GM19240 (cell line): Measurements from ENCODE around the gene TTLL5.

Source experiments
- DNase-seq: peaks from one replicate; pipeline ENCODE4 v3.0.0; 2011; ENCODE audit warnings: low spot score; ENCODE audit not compliant: insufficient read length

TTLL5 gene

DNA sequence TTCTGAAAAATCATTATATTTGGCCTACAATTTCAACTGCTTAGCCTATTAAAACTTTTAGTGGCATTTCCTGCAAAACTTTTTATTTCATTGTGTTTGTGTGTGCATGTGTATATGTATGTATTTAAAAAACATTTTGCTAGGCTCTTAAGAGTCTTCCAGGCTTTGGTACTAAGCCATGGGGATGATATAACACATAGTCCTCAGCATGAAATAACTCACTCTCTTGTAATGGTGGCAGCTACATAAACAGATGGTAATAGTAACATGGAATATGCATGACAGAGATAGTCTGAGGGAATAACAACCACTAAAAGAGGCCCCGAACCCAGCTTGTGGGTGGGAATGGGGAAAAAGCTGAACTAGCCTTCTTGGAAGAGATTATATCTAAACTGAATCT, 141.4 kb downstream of the TTLL5 start:
- no peak for DNase-seq

- DNase-seq, result no peak
These were observed 142.7 kb downstream of the TTLL5 start for GRCh38 chr14:75803765-75804164.

DNA sequence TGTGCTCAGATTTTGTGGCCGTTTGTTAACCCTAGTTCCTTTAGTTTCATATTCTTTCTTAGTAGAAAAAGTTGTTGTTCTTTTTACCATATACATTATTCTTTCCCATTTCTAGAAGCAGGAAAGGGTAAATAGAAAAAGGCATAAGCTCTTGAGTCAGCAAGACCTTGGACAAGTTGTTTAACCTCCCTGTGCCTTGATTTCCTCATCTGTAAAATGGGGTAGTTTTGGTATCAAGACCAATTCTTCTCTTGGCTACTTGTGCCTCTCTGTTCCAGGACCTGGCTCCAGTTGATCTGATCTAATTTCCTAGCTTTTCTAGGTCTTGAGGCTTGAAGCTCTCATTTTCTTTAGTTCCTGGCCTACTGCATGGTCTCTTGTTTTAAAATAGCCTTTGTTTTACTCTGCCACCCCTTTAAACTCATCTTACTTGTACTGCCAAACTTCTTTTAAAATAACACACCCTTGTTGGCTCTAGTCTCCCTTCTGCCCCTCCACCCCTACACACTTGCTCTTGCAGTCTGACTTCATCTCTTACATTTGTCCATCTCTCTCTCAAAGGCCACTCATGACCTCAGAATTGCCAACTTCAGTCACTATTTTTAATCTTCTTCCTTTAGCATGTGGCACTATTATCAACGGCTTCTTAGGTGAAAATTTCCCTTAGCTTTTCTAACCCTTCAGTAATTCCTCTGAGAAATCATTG, 143.7 kb downstream of the TTLL5 start:
- no peak for DNase-seq

DNA sequence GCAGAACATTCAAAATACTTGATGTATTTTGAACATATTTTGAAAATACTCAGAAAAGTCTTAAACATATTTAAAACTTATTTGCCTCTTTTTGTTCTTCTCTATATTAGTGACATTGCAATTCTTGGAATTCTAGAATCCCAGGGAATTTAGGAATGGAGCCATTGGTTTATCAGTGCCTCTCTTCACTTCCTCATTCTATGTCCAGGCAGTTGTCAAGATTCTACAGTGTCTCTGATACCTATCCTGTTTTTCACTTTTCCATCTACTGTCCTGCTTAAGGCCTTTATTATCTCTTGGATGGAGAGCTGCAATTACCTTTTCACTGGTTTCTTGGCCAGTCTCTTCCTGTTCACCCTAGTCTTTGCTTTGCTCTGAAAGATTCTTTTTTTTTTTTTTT, 144.6 kb downstream of the TTLL5 start:
- no peak for DNase-seq

DNA sequence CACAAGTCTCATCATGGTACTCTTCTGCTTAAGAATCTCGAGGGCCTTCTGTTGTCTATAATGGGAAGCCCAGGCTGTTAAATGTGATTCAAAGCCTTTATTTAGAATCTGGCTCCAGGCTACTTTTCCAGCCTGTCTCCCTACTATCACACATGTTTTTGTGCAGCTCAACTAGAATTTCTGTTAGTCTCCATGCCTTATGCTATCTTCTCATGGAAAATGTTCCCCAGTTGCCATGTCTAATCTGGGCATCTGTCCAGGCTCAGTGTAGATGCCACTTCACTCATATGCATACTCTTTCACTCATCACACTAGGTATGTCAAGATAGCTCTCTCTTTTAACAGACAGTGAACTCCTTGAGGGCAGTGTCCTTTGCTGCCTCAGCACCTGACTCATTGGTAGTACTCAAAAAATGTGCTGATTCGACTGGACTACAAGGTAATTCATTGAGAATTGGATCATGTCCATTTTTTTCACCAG, 145.3 kb downstream of the TTLL5 start:
- DNase-seq, result no peak

DNA sequence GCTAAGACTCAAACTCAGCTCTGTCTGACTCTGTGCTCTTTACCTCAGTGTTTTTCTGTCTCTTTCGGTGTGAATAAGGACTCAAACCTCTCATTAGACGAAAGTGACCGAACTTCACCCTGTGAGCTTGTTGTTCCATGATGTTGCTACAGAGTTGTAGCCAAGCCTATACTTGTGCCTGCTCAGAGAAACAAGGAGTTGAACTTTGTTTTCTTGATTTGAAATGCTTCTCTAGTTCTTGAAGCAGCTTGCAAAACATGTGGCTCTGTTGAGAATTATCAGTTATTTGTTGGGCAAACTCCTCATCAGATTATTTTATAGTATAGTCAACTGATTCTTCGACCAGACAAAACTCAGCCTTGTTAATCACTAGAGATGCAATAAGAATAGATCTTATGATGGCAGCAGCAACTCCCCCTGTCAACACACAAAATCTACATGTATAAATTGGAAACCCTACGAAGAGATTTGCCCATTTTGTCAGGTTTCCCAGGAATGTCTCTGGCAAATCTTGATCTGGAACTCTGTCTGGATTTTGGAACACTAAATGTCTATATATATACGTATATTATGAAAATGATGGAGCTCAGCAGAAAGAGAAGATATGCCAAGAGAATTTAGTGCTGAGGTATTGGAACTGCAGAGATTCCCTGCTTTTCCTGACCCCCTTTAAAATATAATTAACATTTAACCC, 146.8 kb downstream of the TTLL5 start:
- no peak for DNase-seq

- DNase-seq, result no peak
These were observed 150.2 kb downstream of the TTLL5 start for GRCh38 chr14:75811136-75811829.

- DNase-seq, result no peak
These were observed 150.9 kb downstream of the TTLL5 start for GRCh38 chr14:75811872-75812499.

GRCh38 chr14:75812622-75813021, 151.6 kb downstream of the TTLL5 start:
- no peak for DNase-seq

GRCh38 chr14:75820761-75821160, 159.7 kb downstream of the TTLL5 start:
- DNase-seq, result no peak

DNA sequence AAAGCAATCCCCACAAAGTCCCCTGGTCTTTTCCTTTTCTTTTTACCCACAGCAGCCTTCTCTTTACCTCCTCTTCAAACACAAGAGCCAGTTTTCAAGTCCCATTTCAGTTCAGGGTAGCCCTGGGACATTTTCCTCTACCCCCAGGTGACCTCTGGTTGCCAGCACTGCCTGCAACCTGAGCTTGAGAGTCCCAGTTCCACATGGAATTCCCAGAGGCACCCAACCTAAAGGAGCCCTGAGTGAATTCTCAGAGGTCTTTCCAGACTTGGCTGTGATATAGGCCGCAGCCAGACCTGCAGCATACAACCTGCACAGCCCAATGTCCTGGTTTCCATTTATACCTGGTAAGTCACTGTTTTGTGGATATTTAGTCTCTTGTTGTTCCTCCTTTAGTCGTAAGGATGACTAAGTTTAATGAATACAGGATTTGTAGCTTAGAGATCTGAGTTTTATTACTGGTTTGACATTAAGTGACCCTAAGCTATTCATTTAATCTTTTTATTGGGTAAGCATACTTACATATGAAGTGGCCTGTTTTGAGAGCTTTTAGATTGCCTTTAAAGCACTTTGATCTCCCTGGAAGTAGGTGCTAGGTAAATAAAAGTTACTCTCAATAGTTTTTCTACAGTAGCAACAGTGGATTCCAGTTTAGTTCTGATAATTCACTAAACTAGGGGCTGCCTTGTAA, 160.9 kb downstream of the TTLL5 start:
- no peak for DNase-seq

GRCh38 chr14:75822522-75823141, 161.6 kb downstream of the TTLL5 start:
- no peak for DNase-seq

DNA sequence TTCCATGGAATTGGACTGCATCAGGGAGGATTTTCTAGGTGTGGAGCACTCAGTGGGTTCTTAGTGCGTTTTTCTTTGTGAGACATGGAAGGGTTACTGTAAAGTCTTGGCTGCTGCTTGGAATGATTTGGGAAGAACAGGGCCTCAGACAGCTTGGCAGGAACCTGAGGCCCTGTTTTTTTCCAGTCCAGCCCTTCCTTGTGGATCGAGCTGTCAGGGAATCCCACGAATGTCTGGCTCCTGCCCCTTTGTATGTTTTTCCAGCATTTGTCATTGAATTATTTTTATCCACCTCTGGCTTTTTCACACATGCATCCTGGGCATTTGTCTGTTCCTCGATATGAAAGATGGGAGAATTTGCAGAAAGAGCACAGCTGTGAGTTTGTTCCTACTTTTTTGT, 162.3 kb downstream of the TTLL5 start:
- no peak for DNase-seq

DNA sequence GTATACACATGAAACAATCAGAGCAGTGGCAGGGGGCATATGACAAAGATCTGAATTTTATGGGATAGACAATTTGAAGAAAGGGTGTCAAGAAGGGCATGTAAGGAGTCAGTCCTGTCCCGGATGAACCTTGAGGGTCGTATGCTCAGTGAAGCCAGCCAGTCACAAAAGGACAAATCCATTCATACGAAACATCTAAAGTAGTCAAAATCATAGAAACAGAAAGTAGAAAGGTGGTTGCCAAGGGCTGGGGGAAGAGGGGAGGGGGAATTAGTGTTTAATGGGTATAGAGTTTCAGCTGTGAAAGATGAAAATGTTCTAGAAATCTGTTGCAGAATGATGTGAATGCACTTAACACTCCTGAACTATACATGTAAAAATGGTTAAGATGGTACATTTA, 163.3 kb downstream of the TTLL5 start:
- no peak for DNase-seq

DNA sequence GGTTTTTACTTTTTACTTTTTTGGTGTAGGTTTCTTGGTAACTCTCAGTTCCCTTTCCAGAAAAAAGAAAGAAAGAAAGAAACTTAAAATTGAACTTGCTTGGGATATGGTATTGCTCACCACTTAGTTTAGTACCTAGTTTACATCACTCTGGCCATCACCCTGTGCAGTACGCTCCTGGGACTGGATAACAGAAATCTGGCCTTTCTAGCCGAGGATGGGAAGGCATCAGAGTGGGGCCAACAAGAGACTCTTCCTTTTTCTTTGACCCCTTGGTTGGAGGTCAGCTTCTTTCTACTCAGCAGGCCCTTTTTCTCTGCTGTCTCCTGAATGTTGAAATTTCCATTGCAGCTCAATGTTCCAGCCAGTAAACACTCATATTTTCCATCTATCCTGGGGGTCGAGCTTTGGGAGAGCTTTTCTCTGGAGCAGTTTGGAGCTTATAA, 164.1 kb downstream of the TTLL5 start:
- peak; percentile 4 for DNase-seq

DNA sequence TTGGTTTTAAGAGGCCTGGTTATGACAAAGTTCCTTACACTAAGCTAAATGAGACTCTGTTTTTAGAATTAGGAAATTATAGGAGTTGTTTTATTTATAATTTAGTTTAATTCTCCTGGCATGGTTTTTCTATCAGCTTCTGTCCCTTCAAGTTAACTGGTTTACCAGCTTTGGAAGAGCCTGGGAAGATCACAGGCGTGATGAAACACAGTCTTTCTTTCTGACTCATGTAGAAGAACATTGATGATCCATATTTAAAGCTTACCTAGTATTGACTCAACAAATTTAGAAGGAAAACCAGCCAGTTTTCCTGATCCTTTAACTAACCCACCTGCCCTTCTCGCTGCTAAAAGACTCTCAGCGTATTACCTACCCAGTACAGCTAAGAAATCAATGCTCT, 165.6 kb downstream of the TTLL5 start:
- no peak for DNase-seq

DNA sequence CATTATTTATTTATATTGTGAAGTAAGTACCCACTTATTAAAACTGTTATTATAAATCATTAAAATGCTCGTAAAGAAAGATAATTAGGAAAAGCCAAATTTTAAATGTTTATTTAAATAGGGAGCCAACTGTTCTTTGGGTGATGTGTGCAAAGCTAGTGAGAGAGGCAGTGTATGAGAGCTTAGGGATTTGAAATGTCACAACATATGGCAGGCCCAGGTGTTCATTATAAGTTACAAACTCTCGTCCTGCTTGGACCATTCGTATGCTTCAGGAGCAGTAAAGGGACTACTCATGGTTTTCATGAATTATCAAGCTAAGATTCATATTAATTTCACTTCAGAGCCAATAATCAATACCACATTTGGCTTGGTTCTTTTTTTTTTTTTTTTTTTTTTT, 166.3 kb downstream of the TTLL5 start:
- no peak for DNase-seq

DNA sequence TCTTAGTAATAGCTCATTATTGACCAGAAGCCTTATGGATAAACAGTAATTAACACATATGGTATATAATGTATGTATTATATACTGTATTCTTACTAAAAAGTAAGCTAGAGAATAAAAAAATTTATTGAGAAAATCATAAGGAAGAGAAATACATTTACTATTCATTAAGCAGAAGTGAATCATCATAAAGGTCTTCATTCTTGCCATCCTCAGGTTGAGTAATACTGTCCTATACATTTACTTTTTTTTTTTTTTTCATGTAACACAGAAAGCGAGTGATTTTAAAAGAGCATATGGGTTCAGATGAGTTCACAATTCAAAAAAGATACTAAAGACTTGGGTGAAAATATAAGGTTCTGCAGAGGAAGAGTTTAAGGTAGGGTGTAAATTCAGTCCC, 168.3 kb downstream of the TTLL5 start:
- DNase-seq, result no peak

- no peak for DNase-seq
These were observed 170.4 kb downstream of the TTLL5 start for GRCh38 chr14:75831455-75831854.

GRCh38 chr14:75831952-75832351, 170.9 kb downstream of the TTLL5 start:
- DNase-seq, result no peak
